Epithelial cell of proximal tubule (primary cell): Measurements from ENCODE around the gene ONECUT3. TPM values are rescaled to one million over a fixed set of nuclear protein-coding genes. Genes with fewer than 3 reads are reported as not detected.
"Not testable (repeated sequence)": the region's sequence is repeated elsewhere in the genome, so short reads cannot be mapped to it uniquely, and the experiment has no call there.

ENCODE experiments used
- DNase-seq: peaks from one replicate; pipeline ENCODE4 v3.0.0-alpha.2; 2011; ENCODE audit warnings: low read depth
- H3K4me3 ChIP-seq: 2 replicates; pipeline ENCODE4 v1.5.1; 2011; ENCODE audit warnings: low read depth, mild to moderate bottlenecking, low read length
- total RNA-seq: library from RNA; depleted of rRNA; stranded (reverse); fragments of >200 nt; gene quantifications from 2 replicates; pipeline ENCODE4 v1.2.3, GENCODE V29; 2015
- TF ChIP-seq, protein P1 (sequence below): conservative IDR thresholded peaks from 2 replicates; pipeline ENCODE4 v1.5.1; 2012; ENCODE audit warnings: low read depth, mild to moderate bottlenecking, low read length

The ONECUT3 gene
- total RNA-seq, 1 donor from 2014 or later: not detected

DNA sequence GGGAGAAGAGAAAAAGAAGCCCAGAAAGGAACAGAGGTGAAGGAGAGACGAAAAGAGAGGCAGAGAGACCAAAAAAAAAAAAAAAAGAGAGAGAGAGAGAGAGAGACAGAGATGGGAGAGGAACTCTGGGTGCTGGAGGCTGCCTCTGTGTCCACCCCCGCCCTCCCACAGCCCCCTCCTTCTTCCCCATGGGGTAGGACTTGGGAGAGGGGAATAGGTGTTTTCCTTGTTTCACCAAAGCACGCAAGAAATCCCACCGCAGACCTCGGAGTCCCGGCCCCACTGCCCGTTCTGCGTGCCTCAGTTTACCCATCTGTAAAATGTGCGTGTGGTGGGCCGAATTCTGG lies 4.9 kb downstream of the ONECUT3 start:
- DNase-seq: no peak
- no peak overlapping the region for H3K4me3 ChIP-seq
- TF ChIP-seq, protein P1, sequence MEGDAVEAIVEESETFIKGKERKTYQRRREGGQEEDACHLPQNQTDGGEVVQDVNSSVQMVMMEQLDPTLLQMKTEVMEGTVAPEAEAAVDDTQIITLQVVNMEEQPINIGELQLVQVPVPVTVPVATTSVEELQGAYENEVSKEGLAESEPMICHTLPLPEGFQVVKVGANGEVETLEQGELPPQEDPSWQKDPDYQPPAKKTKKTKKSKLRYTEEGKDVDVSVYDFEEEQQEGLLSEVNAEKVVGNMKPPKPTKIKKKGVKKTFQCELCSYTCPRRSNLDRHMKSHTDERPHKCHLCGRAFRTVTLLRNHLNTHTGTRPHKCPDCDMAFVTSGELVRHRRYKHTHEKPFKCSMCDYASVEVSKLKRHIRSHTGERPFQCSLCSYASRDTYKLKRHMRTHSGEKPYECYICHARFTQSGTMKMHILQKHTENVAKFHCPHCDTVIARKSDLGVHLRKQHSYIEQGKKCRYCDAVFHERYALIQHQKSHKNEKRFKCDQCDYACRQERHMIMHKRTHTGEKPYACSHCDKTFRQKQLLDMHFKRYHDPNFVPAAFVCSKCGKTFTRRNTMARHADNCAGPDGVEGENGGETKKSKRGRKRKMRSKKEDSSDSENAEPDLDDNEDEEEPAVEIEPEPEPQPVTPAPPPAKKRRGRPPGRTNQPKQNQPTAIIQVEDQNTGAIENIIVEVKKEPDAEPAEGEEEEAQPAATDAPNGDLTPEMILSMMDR: no peak

DNA sequence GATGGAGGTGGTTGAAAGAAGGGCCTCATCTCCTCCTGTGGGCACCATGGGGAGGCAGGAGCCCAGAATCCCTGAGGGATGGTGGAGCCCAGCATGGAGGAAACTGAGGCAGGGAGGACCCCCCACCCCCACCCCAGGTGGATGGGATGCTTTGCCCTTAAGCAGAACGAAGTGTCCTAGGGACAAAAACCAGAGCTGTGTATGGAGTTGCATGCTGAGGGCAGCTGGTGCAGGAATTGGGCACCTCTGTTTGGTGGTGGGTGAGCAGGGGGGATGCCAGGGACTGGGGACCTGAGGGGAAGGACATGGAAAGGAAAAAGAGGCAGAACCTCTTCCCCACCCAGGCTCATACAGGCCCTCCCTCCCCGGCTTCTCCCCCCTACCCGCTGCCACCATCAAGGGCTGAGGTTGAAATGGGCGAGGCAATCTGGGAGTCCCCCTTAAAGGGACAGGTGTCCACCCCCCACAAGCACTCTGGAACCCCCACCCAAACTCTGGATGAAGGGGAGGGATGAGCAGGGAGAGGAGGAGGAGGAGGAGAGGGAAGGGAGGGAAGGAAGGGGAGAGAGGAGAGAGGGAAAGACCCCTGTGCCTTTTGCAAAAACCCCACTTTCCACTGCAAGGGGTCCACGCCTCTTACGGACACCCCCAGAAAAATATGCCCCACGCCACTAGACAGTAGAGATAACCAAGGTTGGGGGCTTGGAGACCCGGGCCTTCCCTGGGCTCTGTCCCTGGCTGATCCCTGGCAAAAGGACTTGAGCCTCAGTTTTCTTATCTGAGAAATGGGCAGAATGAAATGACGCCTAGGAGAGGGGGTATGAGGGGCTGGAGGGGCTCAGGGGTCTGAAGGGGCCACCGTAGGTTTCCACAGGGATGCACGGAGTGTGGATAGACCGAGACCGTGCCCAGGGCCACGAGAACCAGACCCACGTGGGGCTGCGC lies 5.9 kb downstream of the ONECUT3 start:
- H3K4me3 ChIP-seq: no peak overlapping the region
- TF ChIP-seq, protein P1: no peak
- no peak for DNase-seq

DNA sequence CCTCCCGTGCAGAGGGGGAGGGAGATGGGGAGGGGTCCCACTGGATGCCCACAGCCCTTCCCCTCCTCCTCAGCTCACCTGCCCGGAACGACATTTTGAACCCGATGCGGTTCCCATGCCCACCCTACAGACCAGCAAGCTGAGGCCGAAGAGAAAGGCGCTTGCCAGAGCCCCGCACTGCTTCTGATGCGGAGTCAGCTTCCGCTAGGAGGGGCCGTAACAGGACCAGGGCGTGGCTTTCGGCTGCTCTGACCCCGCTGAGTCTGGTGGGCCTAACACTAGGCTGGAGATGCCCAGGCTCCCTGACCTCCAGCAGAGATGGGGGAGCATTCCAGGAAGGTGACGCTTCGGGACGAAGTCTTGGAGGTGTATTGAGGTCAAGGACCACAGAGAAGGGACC lies 6.7 kb downstream of the ONECUT3 start:
- H3K4me3 ChIP-seq: no peak overlapping the region
- TF ChIP-seq, protein P1: no peak
- no peak for DNase-seq

DNA sequence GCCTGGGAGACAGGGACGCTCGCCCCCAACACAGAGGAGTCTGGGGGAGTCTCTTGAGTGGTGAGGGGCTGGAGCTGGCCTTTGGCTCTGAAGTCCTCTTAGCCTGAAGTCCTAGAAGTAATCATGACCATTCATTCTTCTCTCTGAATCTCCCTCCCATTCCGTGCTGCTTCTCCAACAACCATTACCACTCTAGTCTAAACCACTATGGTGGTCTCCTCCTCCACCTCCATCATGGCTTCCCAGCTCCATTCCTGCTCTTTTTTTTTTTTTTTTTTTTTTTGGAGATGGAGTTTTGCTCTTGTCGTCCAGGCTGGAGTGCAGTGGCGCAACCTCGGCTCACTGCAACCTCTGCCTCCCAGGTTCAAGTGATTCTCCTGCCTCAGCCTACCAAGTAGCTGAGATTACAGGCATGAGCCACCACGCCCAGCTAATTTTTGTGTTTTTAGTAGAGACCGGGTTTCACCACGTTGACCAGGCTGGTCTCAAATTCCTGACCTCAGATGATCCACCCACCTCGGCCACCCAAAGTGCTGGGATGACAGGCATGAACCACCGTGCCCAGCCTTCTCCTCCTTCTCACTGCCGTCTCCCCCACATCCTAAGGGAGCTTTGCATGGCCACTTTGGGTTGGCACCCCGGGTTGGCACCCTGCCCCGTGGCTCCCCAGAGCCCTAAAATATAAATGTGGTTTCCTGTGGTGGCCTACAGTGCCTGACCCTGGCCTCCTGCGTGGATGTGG lies 7.7 kb downstream of the ONECUT3 start:
- H3K4me3 ChIP-seq, DNase-seq: not testable (repeated sequence)

DNA sequence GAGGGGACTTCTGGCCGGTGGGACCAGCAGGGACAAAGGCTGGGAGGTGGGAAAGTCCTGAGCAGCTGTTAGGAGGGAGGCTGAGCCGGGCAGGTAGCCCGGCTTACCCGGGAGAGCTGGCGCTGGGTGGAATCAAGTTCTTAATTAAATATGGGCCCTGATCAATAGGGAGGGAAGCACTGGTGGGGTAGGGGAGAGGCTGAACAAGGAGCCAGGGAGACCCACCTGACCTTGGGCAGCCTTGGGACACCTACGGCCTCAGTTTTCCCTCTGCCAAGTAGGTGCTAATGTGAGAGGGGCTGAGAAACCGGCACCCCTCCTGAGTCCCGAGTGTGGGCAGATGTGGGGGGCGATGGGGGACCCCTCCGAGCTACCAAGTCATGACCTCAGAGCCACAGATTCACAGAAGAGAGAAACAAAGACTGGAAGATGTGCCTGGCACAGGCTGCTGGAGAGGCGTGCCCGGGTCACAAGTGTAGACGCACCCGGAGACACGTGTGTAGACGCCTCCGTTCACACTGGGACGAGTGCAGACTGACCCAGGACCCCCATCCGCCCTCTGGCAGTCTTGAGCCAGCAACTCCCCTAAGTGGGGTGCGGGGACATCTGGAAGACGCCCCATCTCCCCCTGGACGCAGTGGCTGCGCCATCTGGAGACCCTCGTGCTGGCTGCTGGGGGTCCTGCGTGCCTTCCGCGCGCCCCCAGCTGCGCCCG lies 8.4 kb downstream of the ONECUT3 start:
- TF ChIP-seq, protein P1: no peak
- H3K4me3 ChIP-seq: no peak overlapping the region
- DNase-seq: no peak

DNA sequence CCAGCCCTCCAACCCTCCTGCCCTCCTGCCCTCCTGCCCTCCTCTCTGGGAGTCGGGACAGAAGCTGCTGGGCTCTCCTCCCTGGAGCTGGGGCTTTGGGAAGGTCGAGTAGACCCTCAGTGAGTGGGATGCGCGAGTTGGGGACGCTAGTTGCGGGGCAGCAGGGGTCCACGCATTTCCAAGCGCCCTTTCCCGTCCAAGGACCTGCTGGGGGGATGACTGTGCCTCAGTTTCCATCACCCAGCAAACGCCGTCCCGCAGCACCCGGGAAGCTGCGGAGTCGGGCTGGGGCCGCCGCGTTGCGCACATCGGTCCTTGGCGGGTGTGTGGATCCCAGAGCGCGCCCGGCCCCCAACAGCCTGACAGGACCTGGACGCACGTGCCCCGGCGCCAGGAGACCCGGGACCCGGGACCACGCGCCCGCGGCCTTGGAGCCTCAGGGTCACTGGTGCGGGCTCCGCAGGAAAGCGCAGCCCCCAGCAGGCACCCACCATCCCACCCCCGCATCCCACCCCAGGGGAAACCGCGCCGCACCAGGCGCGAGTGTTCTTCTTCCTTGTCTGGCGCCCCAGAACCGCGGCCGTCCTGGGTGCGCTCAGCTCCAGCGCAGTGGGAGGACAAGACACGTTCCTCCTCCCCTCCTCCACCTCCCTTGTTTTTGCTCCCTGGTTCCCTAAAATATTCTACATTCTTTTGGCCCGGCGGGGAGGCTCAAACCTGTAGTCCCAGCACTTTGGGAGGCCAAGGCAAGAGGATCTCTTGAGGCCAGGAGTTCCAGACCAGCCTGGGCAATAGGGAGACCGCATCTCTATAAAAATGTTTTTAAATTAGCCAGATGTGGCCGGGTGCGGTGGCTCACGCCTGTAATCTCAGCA lies 9.2 kb downstream of the ONECUT3 start:
- H3K4me3 ChIP-seq: no peak overlapping the region
- no peak for DNase-seq
- TF ChIP-seq, protein P1: no peak
